T-helper 17 cell (primary cell): ENCODE data around the gene ERBB2. TPM values are rescaled to one million over a fixed set of nuclear protein-coding genes. Genes with fewer than 3 reads are reported as not detected.
"Not testable (repeated sequence)": the region's sequence is repeated elsewhere in the genome, so short reads cannot be mapped to it uniquely, and the experiment has no call there.

Experiments used
- ATAC-seq: fragments of 150-1000 bp; cut with Tn5 transposase; 2 replicates; pipeline ENCODE4 v1.10.0; 2021; ENCODE audit warnings: mild to moderate bottlenecking, moderate library complexity
- DNase-seq, 3 donors: peaks; one replicate each; pipeline versions ENCODE4 v3.0.0 to v3.0.0-alpha.2; 2020 to 2021
- H3K9me3 ChIP-seq: one replicate; pipeline ENCODE4 v1.7.0; 2013; ENCODE audit warnings: low read length, mild to moderate bottlenecking; ENCODE audit not compliant: control insufficient read depth, poor library complexity, severe bottlenecking
- H3K27ac Mint-ChIP-seq: one replicate; pipeline ENCODE4 v1.8.0; 2022; ENCODE audit warnings: mild to moderate bottlenecking, moderate library complexity, mixed read lengths
- H3K27me3 Mint-ChIP-seq: one replicate; pipeline ENCODE4 v1.8.0; 2022; ENCODE audit warnings: mixed read lengths
- H3K36me3 Mint-ChIP-seq: one replicate; pipeline ENCODE4 v1.8.0; 2022; ENCODE audit warnings: low read depth, mixed read lengths
- H3K4me1 Mint-ChIP-seq: one replicate; pipeline ENCODE4 v1.8.0; 2022; ENCODE audit warnings: mild to moderate bottlenecking, mixed read lengths
- H3K4me3 Mint-ChIP-seq: one replicate; pipeline ENCODE4 v1.8.0; 2022; ENCODE audit warnings: mild to moderate bottlenecking, moderate library complexity, mixed read lengths
- total RNA-seq, 4 donors: library from RNA in 2 of 4; stranded (reverse) in 2 of 4; gene quantifications; one replicate each; pipeline ENCODE4 v1.2.3 and lab custom pipeline; 2022 to 2026

ERBB2 gene
- total RNA-seq, 2 donors from 2014 or later = 1.3 to 3.5 TPM

GRCh38 chr17:39725923-39726322 is 26.1 kb downstream of the ERBB2 start:
- H3K36me3 Mint-ChIP-seq, ATAC-seq, H3K27ac Mint-ChIP-seq, DNase-seq, H3K27me3 Mint-ChIP-seq, H3K4me3 Mint-ChIP-seq, H3K9me3 ChIP-seq: not testable (repeated sequence)
- H3K4me1 Mint-ChIP-seq = peaks cover 17% of the 10 kb centered on the region

- no peaks in the 10 kb centered on the region for H3K9me3 ChIP-seq
- ATAC-seq (no peak), DNase-seq (no peak)
- no peaks in the 10 kb centered on the region for H3K27me3 Mint-ChIP-seq
- no peaks in the 10 kb centered on the region for H3K36me3 Mint-ChIP-seq
- H3K27ac Mint-ChIP-seq = no peak overlapping the region
- no peak overlapping the region for H3K4me3 Mint-ChIP-seq
- H3K4me1 Mint-ChIP-seq = peaks cover 17% of the 10 kb centered on the region
These were observed 26.8 kb downstream of the ERBB2 start for GRCh38 chr17:39726617-39727016.

GRCh38 chr17:39727556-39727955 is 27.7 kb downstream of the ERBB2 start:
- DNase-seq = no peak
- no peaks in the 10 kb centered on the region for H3K36me3 Mint-ChIP-seq
- no peaks in the 10 kb centered on the region for H3K9me3 ChIP-seq
- H3K4me1 Mint-ChIP-seq = peaks cover 17% of the 10 kb centered on the region
- no peak overlapping the region for H3K4me3 Mint-ChIP-seq
- no peak for ATAC-seq
- no peaks in the 10 kb centered on the region for H3K27me3 Mint-ChIP-seq
- no peak overlapping the region for H3K27ac Mint-ChIP-seq

GRCh38 chr17:39729280-39729851 is 29.5 kb downstream of the ERBB2 start:
- H3K9me3 ChIP-seq = no peaks in the 10 kb centered on the region
- DNase-seq (no peak), ATAC-seq (no peak)
- Mint-ChIP-seq H3K36me3 (no peaks in the 10 kb centered on the region), H3K27me3 (no peaks in the 10 kb centered on the region), H3K4me3 (peak overlapping the region; percentile 92), H3K4me1 (peaks cover 17% of the 10 kb centered on the region), H3K27ac (peak overlapping the region; percentile 88)

- ATAC-seq (peak; percentile 95), DNase-seq (peak; percentile 90 to 96 (median 95))
- Mint-ChIP-seq H3K27ac (peak within 1 kb of the TSS; percentile 88), H3K4me3 (peak within 1 kb of the TSS; percentile 92), H3K36me3 (no peaks in the 10 kb centered on the region), H3K27me3 (no peaks in the 10 kb centered on the region), H3K4me1 (peaks cover 17% of the 10 kb centered on the region)
- no peaks in the 10 kb centered on the region for H3K9me3 ChIP-seq
These were observed 30.4 kb downstream of the ERBB2 start, which contains the start of gene MIEN1 for GRCh38 chr17:39730095-39730921. MIEN1 (minus strand) TSS chr17:39730532; CDS start chr17:39730495, 37 bp downstream.

GRCh38 chr17:39732586-39732985 is 32.7 kb downstream of the ERBB2 start:
- no peak overlapping the region for H3K27ac Mint-ChIP-seq
- H3K4me1 Mint-ChIP-seq = peaks cover 14% of the 10 kb centered on the region
- no peak for ATAC-seq
- DNase-seq = no peak
- no peaks in the 10 kb centered on the region for H3K9me3 ChIP-seq
- H3K36me3 Mint-ChIP-seq = peaks cover 2% of the 10 kb centered on the region
- H3K27me3 Mint-ChIP-seq = peaks cover 8% of the 10 kb centered on the region
- H3K4me3 Mint-ChIP-seq = no peak overlapping the region

- H3K27ac Mint-ChIP-seq = peak overlapping the region; percentile 78
- H3K4me1 Mint-ChIP-seq = peaks cover 10% of the 10 kb centered on the region
- ATAC-seq (no peak), DNase-seq (no peak)
- H3K36me3 Mint-ChIP-seq = peaks cover 6% of the 10 kb centered on the region
- H3K9me3 ChIP-seq = no peaks in the 10 kb centered on the region
- H3K4me3 Mint-ChIP-seq = no peak overlapping the region
- H3K27me3 Mint-ChIP-seq = peaks cover 24% of the 10 kb centered on the region
These were observed 36.0 kb downstream of the ERBB2 start for GRCh38 chr17:39735882-39736281.

GRCh38 chr17:39736319-39737165 is 36.7 kb downstream of the ERBB2 start:
- H3K9me3 ChIP-seq = no peaks in the 10 kb centered on the region
- no peak for ATAC-seq

GRCh38 chr17:39737206-39737759 is 37.4 kb downstream of the ERBB2 start:
- ATAC-seq = no peak

More at GRCh38 chr17:39736319-39737165, 36.7 kb downstream of the ERBB2 start:
- DNase-seq = no peak
- peaks cover 6% of the 10 kb centered on the region for H3K36me3 Mint-ChIP-seq
- H3K4me1 Mint-ChIP-seq = peaks cover 10% of the 10 kb centered on the region
- peak overlapping the region; percentile 78 for H3K27ac Mint-ChIP-seq
- H3K27me3 Mint-ChIP-seq = peaks cover 24% of the 10 kb centered on the region
- no peak overlapping the region for H3K4me3 Mint-ChIP-seq

GRCh38 chr17:39737760-39738567 is 38.1 kb downstream of the ERBB2 start, which contains the start of gene GRB7:
GRB7 (plus strand) TSS chr17:39737938; CDS start chr17:39742302, 4,364 bp downstream.
- H3K4me1 Mint-ChIP-seq = peaks cover 10% of the 10 kb centered on the region
- ATAC-seq (no peak), DNase-seq (no peak)
- peak within 1 kb of the TSS; percentile 91 for H3K4me3 Mint-ChIP-seq
- H3K9me3 ChIP-seq = no peaks in the 10 kb centered on the region
- peak within 1 kb of the TSS; percentile 78 for H3K27ac Mint-ChIP-seq
- H3K27me3 Mint-ChIP-seq = peaks cover 24% of the 10 kb centered on the region
- peaks cover 6% of the 10 kb centered on the region for H3K36me3 Mint-ChIP-seq

More at GRCh38 chr17:39737206-39737759, 37.4 kb downstream of the ERBB2 start:
- H3K9me3 ChIP-seq = no peaks in the 10 kb centered on the region
- Mint-ChIP-seq H3K27me3 (peaks cover 24% of the 10 kb centered on the region), H3K36me3 (peaks cover 6% of the 10 kb centered on the region), H3K4me1 (peaks cover 10% of the 10 kb centered on the region), H3K4me3 (no peak overlapping the region), H3K27ac (no peak overlapping the region)
- DNase-seq = no peak

GRCh38 chr17:39738568-39738901 is 38.7 kb downstream of the ERBB2 start:
- peaks cover 10% of the 10 kb centered on the region for H3K4me1 Mint-ChIP-seq
- peak overlapping the region; percentile 91 for H3K4me3 Mint-ChIP-seq
- peak; percentile 57 to 69 (median 63) for DNase-seq
- H3K27me3 Mint-ChIP-seq = peaks cover 24% of the 10 kb centered on the region
- H3K36me3 Mint-ChIP-seq = peaks cover 6% of the 10 kb centered on the region
- peak overlapping the region; percentile 78 for H3K27ac Mint-ChIP-seq
- no peaks in the 10 kb centered on the region for H3K9me3 ChIP-seq
- peak; percentile 100 for ATAC-seq
